Osteocyte (in vitro differentiated cells): ENCODE results near the gene SPG7. TPM values are rescaled to one million over a fixed set of nuclear protein-coding genes. Genes with fewer than 3 reads are reported as not detected.

Experiments
- DNase-seq: peaks from one replicate; pipeline ENCODE4 v3.0.0; 2021; ENCODE audit warnings: mixed read lengths; ENCODE audit not compliant: unreplicated experiment; ENCODE audit errors: extremely low spot score
- H3K27ac Mint-ChIP-seq: one replicate; pipeline ENCODE4 v1.8.0; 2021; ENCODE audit warnings: mild to moderate bottlenecking, mixed read lengths; ENCODE audit not compliant: unreplicated experiment
- H3K27me3 Mint-ChIP-seq: one replicate; pipeline ENCODE4 v1.8.0; 2021; ENCODE audit warnings: mixed read lengths; ENCODE audit not compliant: unreplicated experiment
- H3K36me3 Mint-ChIP-seq: one replicate; pipeline ENCODE4 v1.8.0; 2021; ENCODE audit warnings: mixed read lengths; ENCODE audit not compliant: unreplicated experiment
- H3K4me1 Mint-ChIP-seq: one replicate; pipeline ENCODE4 v1.8.0; 2021; ENCODE audit warnings: mixed read lengths; ENCODE audit not compliant: unreplicated experiment
- H3K4me3 Mint-ChIP-seq: one replicate; pipeline ENCODE4 v1.8.0; 2021; ENCODE audit warnings: mild to moderate bottlenecking, moderate library complexity, mixed read lengths; ENCODE audit not compliant: unreplicated experiment
- H3K9me3 Mint-ChIP-seq: one replicate; pipeline ENCODE4 v1.8.0; 2021; ENCODE audit warnings: mixed read lengths; ENCODE audit not compliant: unreplicated experiment
- CTCF ChIP-seq: fragments of 200-600 bp; sonication (generic); IDR thresholded peaks from 2 replicates; pipeline ENCODE4 v1.5.0; 2021; ENCODE audit warnings: antibody characterized with exemption, mild to moderate bottlenecking, moderate library complexity
- total RNA-seq: library from RNA; stranded (reverse); gene quantifications from 2 replicates; pipeline ENCODE4 v1.2.1, GENCODE V29; 2021

Gene SPG7
- total RNA-seq, 1 donor from 2014 or later, result 125 TPM

GRCh38 chr16:89596957-89597649 is 88.9 kb downstream of the SPG7 start:
- Mint-ChIP-seq H3K36me3 (no peaks in the 10 kb centered on the region), H3K4me1 (peaks cover 15% of the 10 kb centered on the region), H3K9me3 (no peaks in the 10 kb centered on the region), H3K27me3 (no peaks in the 10 kb centered on the region), H3K27ac (no peak overlapping the region), H3K4me3 (no peak overlapping the region)
- TF ChIP-seq CTCF, result no peak
- no peak for DNase-seq

DNA sequence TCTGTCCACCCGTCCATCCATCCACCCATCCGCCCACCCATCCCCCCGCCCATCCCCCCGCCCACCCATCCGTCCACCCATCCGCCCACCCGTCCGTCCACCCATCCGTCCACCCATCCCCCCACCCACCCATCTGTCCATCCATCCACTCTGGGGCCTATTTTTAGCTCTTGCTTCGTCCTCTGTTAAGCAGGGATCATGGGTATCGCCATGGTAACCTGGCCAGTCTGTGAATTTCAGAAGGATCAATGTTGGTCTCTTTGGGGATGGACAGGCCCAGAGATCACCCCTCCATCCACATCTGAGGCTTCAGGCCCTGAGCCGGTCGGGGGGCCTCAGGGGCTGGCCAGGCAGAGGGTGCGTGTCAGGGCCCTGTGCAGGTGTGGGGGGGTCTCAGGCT is 90.0 kb downstream of the SPG7 start:
- Mint-ChIP-seq H3K27me3 (no peaks in the 10 kb centered on the region), H3K27ac (no peak overlapping the region), H3K4me3 (no peak overlapping the region), H3K4me1 (peaks cover 26% of the 10 kb centered on the region), H3K9me3 (no peaks in the 10 kb centered on the region), H3K36me3 (no peaks in the 10 kb centered on the region)
- no peak for DNase-seq
- TF ChIP-seq CTCF, result no peak

DNA sequence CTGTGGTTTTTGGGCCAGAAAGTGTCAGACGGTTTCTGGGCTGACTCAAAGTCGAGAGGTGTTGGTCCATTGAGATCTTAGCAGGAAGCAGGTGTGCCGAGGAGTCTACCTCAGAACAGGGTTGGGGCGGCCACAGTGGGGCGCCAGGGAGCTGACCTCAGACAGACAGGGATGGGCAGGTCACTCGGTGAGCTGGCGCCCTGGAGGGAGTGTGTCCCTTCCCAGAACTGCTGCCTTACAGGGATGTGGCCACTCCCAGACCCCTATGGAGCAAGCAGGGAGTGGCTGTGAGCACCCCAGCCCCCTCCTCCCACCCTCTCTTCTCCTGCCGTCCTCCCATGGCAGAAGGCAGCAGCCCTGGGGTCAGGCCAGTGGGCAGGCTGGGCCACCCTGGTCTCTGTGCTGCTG is 91.3 kb downstream of the SPG7 start:
- Mint-ChIP-seq H3K4me3 (no peak overlapping the region), H3K36me3 (no peaks in the 10 kb centered on the region), H3K27me3 (no peaks in the 10 kb centered on the region), H3K27ac (no peak overlapping the region), H3K9me3 (no peaks in the 10 kb centered on the region), H3K4me1 (peaks cover 26% of the 10 kb centered on the region)
- TF ChIP-seq CTCF, result peak; percentile 27
- no peak for DNase-seq

DNA sequence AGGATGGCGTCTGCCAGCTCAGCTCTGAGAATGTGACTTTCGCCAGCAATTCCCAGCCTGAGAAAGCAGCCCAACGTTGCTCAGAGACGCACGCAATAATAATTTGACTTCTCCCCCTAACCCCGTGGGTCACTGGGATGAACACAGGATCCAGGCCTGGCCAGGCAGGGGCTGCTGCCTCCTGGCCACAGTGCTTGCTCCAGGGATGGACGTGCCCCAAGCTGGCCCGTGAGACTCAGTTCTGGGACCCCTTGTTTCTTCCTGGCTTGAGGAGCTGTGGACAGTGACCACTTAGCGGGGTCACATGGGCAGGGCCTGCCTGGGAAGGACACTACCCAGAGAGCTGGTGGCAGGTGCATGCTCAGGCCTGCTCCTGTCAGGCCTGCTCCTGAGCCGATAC is 91.7 kb downstream of the SPG7 start:
- Mint-ChIP-seq H3K4me3 (no peak overlapping the region), H3K36me3 (no peaks in the 10 kb centered on the region), H3K9me3 (no peaks in the 10 kb centered on the region), H3K4me1 (peaks cover 26% of the 10 kb centered on the region), H3K27me3 (no peaks in the 10 kb centered on the region), H3K27ac (no peak overlapping the region)
- TF ChIP-seq CTCF, result no peak
- no peak for DNase-seq

DNA sequence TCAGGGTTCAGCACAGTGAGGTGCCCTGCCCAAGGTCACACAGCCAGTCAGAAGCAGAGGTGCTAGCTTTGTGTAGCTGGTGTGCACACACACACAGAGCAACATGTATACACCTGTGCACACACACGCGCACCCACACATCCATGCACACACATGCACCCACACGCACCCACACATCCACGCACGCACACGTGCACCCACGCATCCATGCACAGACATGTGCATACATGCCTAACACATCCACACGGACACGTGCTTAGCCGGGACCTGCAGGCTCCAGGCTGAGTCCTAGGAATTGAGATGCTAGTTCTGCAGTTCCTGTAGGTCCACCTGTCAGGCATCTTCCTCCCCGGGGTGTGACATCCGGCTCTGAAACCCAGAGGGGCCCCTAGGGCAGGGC is 92.2 kb downstream of the SPG7 start:
- Mint-ChIP-seq H3K27ac (no peak overlapping the region), H3K9me3 (no peaks in the 10 kb centered on the region), H3K27me3 (no peaks in the 10 kb centered on the region), H3K4me1 (peaks cover 26% of the 10 kb centered on the region), H3K4me3 (no peak overlapping the region), H3K36me3 (no peaks in the 10 kb centered on the region)
- no peak for TF ChIP-seq CTCF
- DNase-seq, result no peak
